IMR-90 (cell line): ENCODE data around the gene BMP4. TPM values are rescaled to one million over a fixed set of nuclear protein-coding genes. Genes with fewer than 3 reads are reported as not detected.

Experiments used
- ATAC-seq: fragments of 200-7000 bp; cut with Tn5 transposase; 2 replicates; pipeline ENCODE4 v1.9.1; 2020; ENCODE audit warnings: low read depth, mild to moderate bottlenecking, moderate library complexity
- BruUV-seq: library from RNA; stranded (reverse); fragments of 400-500 nt; replicated peaks from 2 replicates; lab custom pipeline; 2021; lab: Mats Ljungman, UMichigan
- CTCF ChIA-PET: fragments of 300-600 bp; formaldehyde crosslinking; extraction: SDS; loops from one replicate; lab custom pipeline; 2021; ENCODE audit warnings: antibody characterized with exemption; lab: Yijun Ruan, JAX
- POLR2A ChIA-PET: fragments of 300-600 bp; sonication (Branson Sonifier 250); formaldehyde crosslinking; loops from one replicate; lab custom pipeline; 2022; ENCODE audit warnings: antibody characterized with exemption; ENCODE audit not compliant: unreplicated experiment; lab: Charles Lee
- DNase-seq: peaks from one replicate; pipeline ENCODE4 v3.0.0; 2013
- H2AFZ ChIP-seq: replicated peaks from 2 replicates; pipeline ENCODE3; 2013; ENCODE audit warnings: low read length, mild to moderate bottlenecking; ENCODE audit not compliant: poor library complexity
- H2AK5ac ChIP-seq: 2 replicates; pipeline ENCODE4 v1.6.1; 2013; ENCODE audit warnings: low read depth, low read length, inconsistent platforms
- H2AK9ac ChIP-seq: replicated peaks from 2 replicates; pipeline ENCODE3; 2013; ENCODE audit warnings: mild to moderate bottlenecking, low read depth, low read length, moderate library complexity; ENCODE audit not compliant: poor library complexity
- H2BK120ac ChIP-seq: 2 replicates; pipeline ENCODE4 v1.6.1; 2013; ENCODE audit warnings: low read depth, low read length, inconsistent platforms
- H2BK15ac ChIP-seq: 3 replicates; pipeline ENCODE4 v1.6.1; 2013; ENCODE audit warnings: low read depth, low read length, inconsistent platforms
- H2BK20ac ChIP-seq: 2 replicates; pipeline ENCODE4 v1.6.1; 2013; ENCODE audit warnings: low read depth, mild to moderate bottlenecking, inconsistent platforms, low read length, moderate library complexity
- H2BK5ac ChIP-seq: 2 replicates; pipeline ENCODE4 v1.6.1; 2013; ENCODE audit warnings: mild to moderate bottlenecking, low read depth, low read length, inconsistent platforms; ENCODE audit not compliant: poor library complexity, severe bottlenecking
- H3K14ac ChIP-seq: replicated peaks from 2 replicates; pipeline ENCODE4 v1.6.1; 2013; ENCODE audit warnings: low read depth, low read length, inconsistent platforms
- H3K18ac ChIP-seq: 2 replicates; pipeline ENCODE4 v1.6.1; 2013; ENCODE audit warnings: low read depth, low read length, control low read depth
- H3K23ac ChIP-seq: 2 replicates; pipeline ENCODE4 v1.6.1; 2013; ENCODE audit warnings: low read depth, low read length, inconsistent platforms
- H3K27ac ChIP-seq: 2 replicates; pipeline ENCODE4 v1.5.1; 2013; ENCODE audit warnings: mild to moderate bottlenecking, control low read depth, low read length; ENCODE audit not compliant: insufficient read depth
- H3K27me3 ChIP-seq: 2 replicates; pipeline ENCODE4 v1.6.1; 2013; ENCODE audit warnings: low read length; ENCODE audit not compliant: control insufficient read depth, insufficient read depth
- H3K36me3 ChIP-seq: 2 replicates; pipeline ENCODE4 v1.6.1; 2013; ENCODE audit warnings: low read length, mixed read lengths; ENCODE audit not compliant: control insufficient read depth, insufficient read depth
- H3K4ac ChIP-seq: 2 replicates; pipeline ENCODE4 v1.6.1; 2013; ENCODE audit warnings: low read depth, low read length, inconsistent platforms
- H3K4me1 ChIP-seq: 2 replicates; pipeline ENCODE4 v1.6.1; 2013; ENCODE audit warnings: low read length, mixed read lengths; ENCODE audit not compliant: control insufficient read depth, insufficient read depth
- H3K4me2 ChIP-seq: 2 replicates; pipeline ENCODE4 v1.6.1; 2013; ENCODE audit warnings: low read depth, mild to moderate bottlenecking, control low read depth, low read length, moderate library complexity
- H3K4me3 ChIP-seq: 2 replicates; pipeline ENCODE4 v1.5.1; 2013; ENCODE audit warnings: low read depth, mild to moderate bottlenecking, control low read depth, low read length, moderate library complexity; ENCODE audit not compliant: insufficient read depth
- H3K56ac ChIP-seq: 2 replicates; pipeline ENCODE4 v1.6.1; 2013; ENCODE audit warnings: low read length, inconsistent platforms; ENCODE audit not compliant: insufficient read depth; ENCODE audit errors: extremely low read depth
- H3K79me1 ChIP-seq, 2 experiments: 2 replicates each; pipeline ENCODE4 v1.6.1; 2013; ENCODE audit warnings: low read length in 2 of 2, inconsistent platforms in 1 of 2, low read depth in 1 of 2
- H3K9ac ChIP-seq: 2 replicates; pipeline ENCODE4 v1.6.1; 2013; ENCODE audit warnings: low read depth, low read length, control low read depth
- H3K9me1 ChIP-seq: 2 replicates; pipeline ENCODE4 v1.6.1; 2013; ENCODE audit warnings: low read length, inconsistent platforms; ENCODE audit not compliant: insufficient read depth
- H3K9me3 ChIP-seq: 2 replicates; pipeline ENCODE4 v1.6.1; 2013; ENCODE audit warnings: low read length; ENCODE audit not compliant: control insufficient read depth, insufficient read depth
- H4K20me1 ChIP-seq: 2 replicates; pipeline ENCODE4 v1.6.1; 2013; ENCODE audit warnings: low read length, inconsistent platforms; ENCODE audit not compliant: insufficient read depth
- H4K5ac ChIP-seq: 2 replicates; pipeline ENCODE4 v1.6.1; 2013; ENCODE audit warnings: mild to moderate bottlenecking, low read depth, low read length, control low read depth
- H4K8ac ChIP-seq, 2 experiments: 2 replicates each; pipeline ENCODE4 v1.6.1; 2013; ENCODE audit warnings: low read depth in 2 of 2, low read length in 2 of 2, control low read depth in 1 of 2, inconsistent platforms in 1 of 2
- H4K91ac ChIP-seq: 2 replicates; pipeline ENCODE4 v1.6.1; 2013; ENCODE audit warnings: low read depth, low read length, inconsistent platforms; ENCODE audit not compliant: insufficient read depth
- BHLHE40 ChIP-seq: fragments of 150-350 bp; IDR thresholded peaks from 2 replicates; pipeline ENCODE4 v1.6.1; 2016; ENCODE audit warnings: mild to moderate bottlenecking, low read depth, low read length
- CEBPB ChIP-seq: IDR thresholded peaks from 2 replicates; pipeline ENCODE4 v1.6.1; 2012; ENCODE audit warnings: low read depth, low read length, improper control_type of control experiment
- CHD1 ChIP-seq: IDR thresholded peaks from 2 replicates; pipeline ENCODE4 v1.6.1; 2012; ENCODE audit warnings: low read depth, low read length, improper control_type of control experiment
- CTCF ChIP-seq: conservative IDR thresholded peaks from 2 replicates; pipeline ENCODE4 v1.5.1; 2012; ENCODE audit warnings: mild to moderate bottlenecking, low read depth, low read length, improper control_type of control experiment
- FOS ChIP-seq: fragments of 150-350 bp; IDR thresholded peaks from 2 replicates; pipeline ENCODE4 v1.6.1; 2016; ENCODE audit warnings: low read depth, low read length
- MAFK ChIP-seq: IDR thresholded peaks from 2 replicates; pipeline ENCODE4 v1.6.1; 2012; ENCODE audit warnings: low read depth, low read length, improper control_type of control experiment
- MAZ ChIP-seq: IDR thresholded peaks from 2 replicates; pipeline ENCODE4 v1.6.1; 2012; ENCODE audit warnings: low read depth, mild to moderate bottlenecking, low read length, improper control_type of control experiment, moderate library complexity, borderline replicate concordance
- MXI1 ChIP-seq: IDR thresholded peaks from 2 replicates; pipeline ENCODE4 v1.6.1; 2012; ENCODE audit warnings: low read depth, mild to moderate bottlenecking, low read length, moderate library complexity, borderline replicate concordance
- NFE2L2 ChIP-seq: fragments of 150-350 bp; IDR thresholded peaks from 2 replicates; pipeline ENCODE4 v1.6.1; 2016; ENCODE audit warnings: low read depth, mild to moderate bottlenecking, low read length
- POLR2A ChIP-seq: IDR thresholded peaks from 2 replicates; pipeline ENCODE4 v1.6.1; 2012; ENCODE audit warnings: mild to moderate bottlenecking, low read depth, low read length
- RAD21 ChIP-seq: IDR thresholded peaks from 2 replicates; pipeline ENCODE4 v1.6.1; 2012; ENCODE audit warnings: low read length, improper control_type of control experiment
- RCOR1 ChIP-seq: IDR thresholded peaks from 2 replicates; pipeline ENCODE4 v1.6.1; 2012; ENCODE audit warnings: mild to moderate bottlenecking, low read length, improper control_type of control experiment; ENCODE audit not compliant: insufficient replicate concordance
- RFX5 ChIP-seq: IDR thresholded peaks from 2 replicates; pipeline ENCODE4 v1.8.0; 2012; ENCODE audit warnings: low read depth, mild to moderate bottlenecking, low read length, moderate library complexity
- SMC3 ChIP-seq: fragments of 150-350 bp; IDR thresholded peaks from 2 replicates; pipeline ENCODE4 v1.6.1; 2016; ENCODE audit warnings: low read depth, mild to moderate bottlenecking, antibody characterized with exemption, low read length, moderate library complexity
- WGBS, 2 experiments: methylation state at CpG; one replicate each; pipeline versions ENCODE4 v1.1.5 to v1.1.7; 2013; ENCODE audit warnings: missing lambda C conversion rate in 2 of 2; ENCODE audit not compliant: insufficient read length in 1 of 2; ENCODE audit errors: extremely low coverage in 2 of 2; 5-methylcytosine and 5-hydroxymethylcytosine counted together
- dilution Hi-C: fragments of 300-500 bp; cut with HindIII; formaldehyde crosslinking; loops from one replicate; pipeline ENCODE4 v1.14.3; 2018; ENCODE audit warnings: low sequenced_read_pairs; ENCODE audit not compliant: unreplicated experiment
- in situ Hi-C: fragments of 300-500 bp; cut with MboI; formaldehyde crosslinking; loops from 3 replicates; pipeline ENCODE4 v1.14.3; 2019; ENCODE audit warnings: low sequenced_read_pairs, inconsistent platforms, mixed read lengths
- intact Hi-C: fragments of 100-400 bp; cut with micrococcal nuclease; formaldehyde crosslinking; loops from 2 replicates; pipeline ENCODE4 v1.10.0; 2022
- polyA plus RNA-seq, 3 experiments: library from polyadenylated mRNA; depleted of rRNA; stranded (reverse); fragments of >200 nt; gene quantifications; 2 replicates each; pipeline ENCODE4 v1.2.3, GENCODE V29; 2012; ENCODE audit warnings: low replicate concordance in 1 of 3
- total RNA-seq: library from RNA; depleted of rRNA; stranded (reverse); fragments of >200 nt; gene quantifications from 2 replicates; pipeline ENCODE4 v1.2.3, GENCODE V29; 2012
- TF ChIP-seq, protein P1 (sequence below): fragments of 150-350 bp; IDR thresholded peaks from 2 replicates; pipeline ENCODE4 v1.6.1; 2017; ENCODE audit warnings: mild to moderate bottlenecking, antibody characterized with exemption, low read length, low read depth
- TF ChIP-seq, protein P2 (sequence below): fragments of 150-350 bp; IDR thresholded peaks from 2 replicates; pipeline ENCODE4 v1.6.1; 2016; ENCODE audit warnings: low read depth, mild to moderate bottlenecking, low read length, moderate library complexity, borderline replicate concordance

The BMP4 gene
- total and polyA plus RNA-seq, 2 of the 4 experiments (the other 2 are of a cell fraction): 3.4 to 4.2 TPM

DNA sequence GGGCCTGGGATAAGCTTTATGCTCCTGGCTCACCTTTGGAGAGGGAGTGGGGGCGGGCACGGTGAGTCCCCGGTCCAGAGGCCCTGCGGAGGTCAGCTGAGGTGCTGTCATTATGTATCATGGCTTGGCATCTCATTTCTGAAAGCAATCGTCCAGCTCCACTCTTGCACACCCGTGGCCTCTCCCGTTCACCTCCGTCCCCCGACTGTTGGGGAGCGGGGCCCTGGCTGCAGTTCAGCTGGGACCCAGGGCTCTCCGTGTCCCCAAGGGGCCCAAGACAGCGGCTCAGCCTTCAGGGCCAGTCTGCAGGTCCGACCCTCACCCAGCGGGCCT is 10.6 kb downstream of the BMP4 start:
- ATAC-seq: no peak
- no peaks in the 10 kb centered on the region; the same call in 1 of the 2 replicates for H3K27me3 ChIP-seq

More for the DNA sequence above, 10.6 kb downstream of the BMP4 start:
- no peak for DNase-seq
- H2AK5ac ChIP-seq: no peak overlapping the region
- ChIA-PET CTCF (interaction anchor here (0.5 kb wide), 1 partner anchor 381 kb away, joined by 4 read pairs; no protein-coding TSS in a partner anchor), POLR2A (interaction anchor here (2.3 kb wide), 1 partner anchor 408 kb away, joined by 8 read pairs; no protein-coding TSS in a partner anchor)
- H3K9me1 ChIP-seq: peaks cover 7% of the 10 kb centered on the region; the same call in 1 of the 2 replicates
- no peak overlapping the region for H4K5ac ChIP-seq
- H2BK15ac ChIP-seq: no peak overlapping the region
- H3K23ac ChIP-seq: no peak overlapping the region
- peaks cover 16% of the 10 kb centered on the region for H3K36me3 ChIP-seq
- H3K27ac ChIP-seq: no peak overlapping the region
- dilution Hi-C loops: no loop called here
- no peak overlapping the region for H2AK9ac ChIP-seq
- H3K18ac ChIP-seq: no peak overlapping the region
- H3K56ac ChIP-seq: no peak overlapping the region
- no peak overlapping the region for H2AFZ ChIP-seq
- peaks cover 0 to 9% of the 10 kb centered on the region in 2 experiments; a peak in 2 of 4 replicates for H3K79me1 ChIP-seq
- BruUV-seq: no TSS peak
- H2BK20ac ChIP-seq: no peak overlapping the region
- intact Hi-C loops: loop anchor here (5.0 kb wide), 1 partner anchor 64 kb away; no protein-coding TSS in a partner anchor
- H4K91ac ChIP-seq: no peak overlapping the region
- TF ChIP-seq RAD21 (no peak), CEBPB (no peak), CTCF (no peak), FOS (no peak), MAFK (no peak), NFE2L2 (no peak), CHD1 (no peak), BHLHE40 (no peak), RFX5 (no peak), POLR2A (no peak), RCOR1 (no peak), MAZ (no peak), MXI1 (no peak), SMC3 (no peak)
- TF ChIP-seq, protein P1, sequence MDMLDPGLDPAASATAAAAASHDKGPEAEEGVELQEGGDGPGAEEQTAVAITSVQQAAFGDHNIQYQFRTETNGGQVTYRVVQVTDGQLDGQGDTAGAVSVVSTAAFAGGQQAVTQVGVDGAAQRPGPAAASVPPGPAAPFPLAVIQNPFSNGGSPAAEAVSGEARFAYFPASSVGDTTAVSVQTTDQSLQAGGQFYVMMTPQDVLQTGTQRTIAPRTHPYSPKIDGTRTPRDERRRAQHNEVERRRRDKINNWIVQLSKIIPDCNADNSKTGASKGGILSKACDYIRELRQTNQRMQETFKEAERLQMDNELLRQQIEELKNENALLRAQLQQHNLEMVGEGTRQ: no peak
- TF ChIP-seq, protein P2, sequence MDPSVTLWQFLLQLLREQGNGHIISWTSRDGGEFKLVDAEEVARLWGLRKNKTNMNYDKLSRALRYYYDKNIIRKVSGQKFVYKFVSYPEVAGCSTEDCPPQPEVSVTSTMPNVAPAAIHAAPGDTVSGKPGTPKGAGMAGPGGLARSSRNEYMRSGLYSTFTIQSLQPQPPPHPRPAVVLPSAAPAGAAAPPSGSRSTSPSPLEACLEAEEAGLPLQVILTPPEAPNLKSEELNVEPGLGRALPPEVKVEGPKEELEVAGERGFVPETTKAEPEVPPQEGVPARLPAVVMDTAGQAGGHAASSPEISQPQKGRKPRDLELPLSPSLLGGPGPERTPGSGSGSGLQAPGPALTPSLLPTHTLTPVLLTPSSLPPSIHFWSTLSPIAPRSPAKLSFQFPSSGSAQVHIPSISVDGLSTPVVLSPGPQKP: no peak
- H3K14ac ChIP-seq: no peak overlapping the region
- peaks cover 4% of the 10 kb centered on the region for H3K4me1 ChIP-seq
- in situ Hi-C loops: no loop called here
- no peak overlapping the region for H3K4me3 ChIP-seq
- H4K20me1 ChIP-seq: no peaks in the 10 kb centered on the region
- WGBS, 2 experiments: 93% methylated on average over 9 of the region's 14 CpGs; no CpG with 5 or more reads in 1 of the 2 experiments
- H2BK5ac ChIP-seq: no peak overlapping the region
- H2BK120ac ChIP-seq: no peak overlapping the region
- no peak overlapping the region for H3K4ac ChIP-seq
- no peaks in the 10 kb centered on the region for H3K9me3 ChIP-seq
- no peak overlapping the region for H3K4me2 ChIP-seq
- no peak overlapping the region for H4K8ac ChIP-seq
- H3K9ac ChIP-seq: no peak overlapping the region
